ENCODE data around the gene MTM1.

MTM1 gene

DNA sequence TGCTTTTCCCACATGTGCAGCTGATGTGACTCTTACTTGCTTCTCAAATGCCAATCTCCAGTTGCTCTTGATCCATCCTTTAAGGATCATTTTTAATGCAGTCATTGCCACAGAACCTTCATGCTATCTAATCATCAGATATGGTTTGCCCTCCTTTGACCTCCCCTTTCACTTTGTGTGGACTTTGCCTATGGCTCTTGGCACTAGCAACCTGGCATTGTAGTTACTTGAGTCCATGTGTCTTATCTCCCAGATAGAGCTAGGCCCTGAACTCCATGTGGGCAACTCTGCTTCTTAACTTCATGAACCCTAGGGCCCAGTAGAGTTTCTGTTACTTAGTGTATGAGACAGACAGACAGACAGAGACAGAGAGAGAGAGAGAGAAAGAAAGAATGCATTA lies 41.6 kb downstream of the MTM1 start:
- no peak for DNase-seq

DNA sequence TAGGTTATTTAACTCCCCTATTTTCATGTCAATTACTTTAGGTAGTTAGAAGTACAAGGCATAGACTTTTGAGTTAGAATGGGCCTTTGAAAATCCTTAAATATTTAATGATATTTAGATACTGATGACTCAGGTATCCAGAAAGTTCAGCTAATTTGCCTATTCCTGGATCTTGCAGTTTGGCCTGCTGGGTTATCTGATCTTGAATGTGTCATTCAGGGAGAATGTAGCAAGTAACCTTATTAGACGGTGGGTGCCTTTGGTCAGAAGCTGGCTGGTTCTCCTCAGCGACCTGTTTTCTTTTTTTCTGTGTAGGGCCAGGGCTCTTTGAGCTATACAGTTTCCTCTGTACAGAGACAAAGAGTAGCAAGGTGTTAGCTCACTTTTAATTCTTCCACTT lies 42.0 kb downstream of the MTM1 start:
- DNase-seq, result no peak

GRCh38 chrX:150615356-150615755 lies 46.9 kb downstream of the MTM1 start:
- no peak for DNase-seq

DNA sequence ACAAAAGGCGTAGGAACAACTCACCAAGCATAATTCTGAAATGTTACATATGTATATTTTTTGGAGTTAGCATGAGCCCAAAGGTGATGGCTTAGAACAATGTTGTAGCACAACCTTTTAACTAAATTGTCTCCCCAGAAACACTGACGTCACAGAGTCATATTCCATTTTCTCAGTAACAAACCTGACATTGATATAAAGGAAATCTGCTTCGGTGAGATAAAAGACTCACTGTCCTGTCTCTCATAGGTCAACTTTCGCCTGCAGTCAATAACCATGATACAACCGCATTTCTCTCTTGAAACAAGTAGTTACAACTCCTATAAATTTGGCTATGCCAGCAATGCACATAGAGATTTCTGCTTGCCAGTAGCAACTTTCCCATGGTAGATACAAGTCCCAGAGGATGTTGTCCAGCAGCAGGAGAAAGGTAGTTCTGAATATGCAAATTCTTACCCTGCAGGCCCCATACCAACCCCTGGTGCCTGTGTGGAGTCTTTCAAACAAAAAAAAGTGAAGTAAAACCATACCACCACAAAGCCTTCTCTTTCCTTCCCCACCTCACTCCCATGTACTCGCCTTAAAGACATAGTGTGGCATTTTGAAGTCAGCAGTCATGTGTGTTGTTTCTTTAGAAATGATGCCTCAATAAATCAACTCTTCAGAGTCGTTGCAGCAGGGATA lies 47.9 kb downstream of the MTM1 start:
- no peak for DNase-seq

DNA sequence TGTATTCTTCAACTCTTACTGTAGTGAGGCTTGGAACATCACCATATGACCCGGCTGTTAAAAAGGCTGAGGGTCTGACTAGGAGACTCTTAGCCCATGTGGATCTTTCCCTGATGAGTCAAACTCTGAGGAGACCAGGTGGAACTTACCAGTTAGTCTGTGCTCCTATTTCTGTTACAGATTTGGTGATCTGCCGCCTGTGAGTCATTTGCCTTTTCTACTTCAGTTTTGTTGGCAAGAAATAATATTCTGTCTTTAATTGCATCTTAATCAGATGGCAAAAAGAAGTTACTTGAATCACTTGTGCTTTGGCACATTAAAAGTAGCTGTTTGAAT lies 48.4 kb downstream of the MTM1 start:
- DNase-seq, result no peak

- no peak for DNase-seq
Observed at GRCh38 chrX:150621652-150622051, 53.2 kb downstream of the MTM1 start.

- DNase-seq, result no peak
Observed at GRCh38 chrX:150623583-150623982, 55.2 kb downstream of the MTM1 start.

DNA sequence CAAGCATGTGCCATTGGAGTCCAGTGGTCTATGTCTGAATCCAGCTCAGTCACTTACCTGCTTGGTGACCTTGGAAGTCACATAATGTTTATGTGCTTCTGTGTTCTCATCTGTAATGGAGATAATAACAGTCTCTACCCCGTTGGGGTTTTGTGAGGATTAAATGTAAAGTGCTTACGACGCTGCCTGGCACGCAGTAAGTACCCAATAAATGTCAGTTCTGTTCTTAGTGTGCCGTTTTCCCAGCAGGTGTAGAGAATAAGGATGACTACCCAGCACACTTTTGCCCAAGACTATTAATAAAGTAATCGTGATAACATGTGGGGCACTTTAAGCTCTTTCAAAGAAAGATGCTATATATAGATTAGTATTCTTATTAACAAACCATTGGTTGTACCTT lies 56.7 kb downstream of the MTM1 start:
- DNase-seq, result no peak

GRCh38 chrX:150625875-150626274 lies 57.5 kb downstream of the MTM1 start:
- no peak for DNase-seq

GRCh38 chrX:150627957-150628356 lies 59.5 kb downstream of the MTM1 start:
- no peak for DNase-seq

GRCh38 chrX:150635952-150636351 lies 67.5 kb downstream of the MTM1 start:
- DNase-seq, result no peak

DNA sequence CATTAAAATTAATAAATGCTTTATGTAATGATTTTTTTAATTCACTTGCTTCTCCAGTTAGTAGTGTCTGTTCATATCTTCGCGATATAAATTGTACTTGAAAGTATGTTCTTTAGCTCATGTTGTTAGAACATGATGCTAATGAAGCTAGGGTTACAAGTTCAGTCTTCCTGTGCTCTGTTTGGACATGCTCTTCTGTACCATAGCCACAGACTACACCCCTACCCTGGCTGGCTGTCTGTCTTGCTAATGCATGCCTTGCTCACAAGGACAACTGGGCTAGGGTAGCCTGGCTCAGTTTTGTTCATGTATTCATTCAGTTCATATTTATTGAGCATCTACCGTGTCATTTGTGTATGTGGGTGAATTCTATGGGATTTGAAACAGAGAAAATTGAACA lies 74.0 kb downstream of the MTM1 start:
- no peak for DNase-seq

DNA sequence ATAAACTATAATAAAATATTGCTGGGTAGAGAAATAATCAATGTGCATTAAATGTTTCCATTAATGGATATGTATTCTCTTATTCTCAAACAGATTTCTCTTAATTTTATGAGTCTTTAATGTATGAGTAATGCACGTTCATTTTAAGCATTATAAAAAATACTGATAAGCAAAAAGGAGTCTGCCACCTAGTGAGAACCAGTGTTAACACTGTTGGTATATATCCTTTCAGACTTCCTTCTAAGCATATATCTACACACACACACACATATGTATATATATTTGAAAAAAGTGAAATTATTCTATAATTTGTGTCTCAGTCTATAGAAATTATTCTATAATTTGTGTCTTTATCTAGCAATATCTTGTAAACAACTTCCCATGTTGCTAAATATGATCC lies 74.8 kb downstream of the MTM1 start:
- DNase-seq, result no peak

DNA sequence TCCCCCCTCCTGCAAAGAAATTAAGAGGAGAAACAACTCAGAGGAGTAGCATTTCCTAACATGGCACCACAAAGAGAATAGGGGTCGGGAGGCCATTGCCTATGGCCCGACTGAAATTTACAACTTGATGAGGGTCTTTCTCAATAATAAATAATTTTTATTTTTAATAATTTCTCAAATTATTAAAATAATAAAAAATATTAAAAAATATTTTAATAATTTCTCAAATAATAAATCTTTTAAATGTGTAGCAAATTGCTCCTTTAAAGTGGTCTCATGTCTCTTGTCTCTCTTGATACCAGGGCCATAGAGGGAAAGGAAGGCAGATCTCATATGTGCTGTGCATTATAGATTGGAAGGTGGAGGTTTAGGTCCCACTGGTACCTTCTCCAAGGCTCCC lies 75.5 kb downstream of the MTM1 start:
- DNase-seq, result no peak

- DNase-seq, result no peak
Observed at GRCh38 chrX:150644422-150644821, 76.0 kb downstream of the MTM1 start.

DNA sequence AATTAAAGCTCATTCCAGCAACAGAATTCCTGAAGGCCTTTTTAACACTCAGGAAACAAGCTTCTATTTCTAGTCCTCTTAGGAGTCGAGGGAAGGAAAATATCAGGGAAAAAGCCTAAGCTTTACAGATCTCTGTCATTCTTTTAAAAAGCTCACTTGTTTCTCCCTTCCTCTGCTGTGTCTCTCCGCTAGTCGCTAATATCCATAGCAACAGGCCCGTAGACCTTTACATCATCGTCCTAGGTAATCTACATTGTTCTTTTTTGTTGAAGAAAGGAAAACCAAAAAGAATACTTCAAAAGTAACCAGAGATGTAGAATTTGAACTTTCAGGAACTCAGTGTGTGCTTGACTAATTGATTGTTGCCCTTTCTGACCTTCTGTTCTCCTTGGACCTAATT lies 78.9 kb downstream of the MTM1 start:
- DNase-seq, result no peak

DNA sequence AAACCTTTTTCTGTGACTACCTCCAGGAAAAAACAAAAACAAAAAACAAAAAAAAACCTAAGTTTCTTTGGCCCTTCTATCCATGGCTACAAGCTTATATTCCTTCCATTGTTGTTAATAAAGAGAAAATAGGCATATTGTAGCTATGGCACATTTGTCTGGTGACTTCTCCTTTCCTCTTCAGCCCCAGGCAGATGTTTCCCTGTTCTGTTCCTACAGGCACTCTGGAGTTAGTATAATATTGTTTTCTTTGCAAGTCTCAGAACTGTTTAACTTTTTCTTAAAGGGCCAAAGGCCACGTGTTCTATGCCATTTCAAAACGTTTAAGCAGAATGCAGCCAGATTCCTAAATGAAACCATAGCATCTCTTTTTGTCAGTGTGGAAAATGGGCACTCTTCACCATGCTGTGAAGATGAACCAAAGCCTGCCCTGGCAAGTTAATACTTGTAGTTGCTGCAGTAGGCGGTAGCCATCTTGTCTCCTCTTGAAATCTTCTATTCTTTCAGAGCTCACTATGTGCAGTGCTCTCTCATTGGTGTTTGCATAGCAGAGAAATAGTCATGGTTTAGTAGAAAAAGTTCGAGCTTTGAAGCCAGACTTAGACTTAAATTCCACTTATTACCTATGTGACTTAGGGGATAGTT lies 80.0 kb downstream of the MTM1 start:
- DNase-seq, result no peak

GRCh38 chrX:150649096-150649870 lies 80.9 kb downstream of the MTM1 start:
- no peak for DNase-seq

- DNase-seq, result no peak
Observed at GRCh38 chrX:150651906-150652305, 83.5 kb downstream of the MTM1 start.

GRCh38 chrX:150655788-150656187 lies 87.4 kb downstream of the MTM1 start:
- no peak for DNase-seq

- no peak for DNase-seq
Observed at GRCh38 chrX:150663073-150663472, 94.7 kb downstream of the MTM1 start.

DNA sequence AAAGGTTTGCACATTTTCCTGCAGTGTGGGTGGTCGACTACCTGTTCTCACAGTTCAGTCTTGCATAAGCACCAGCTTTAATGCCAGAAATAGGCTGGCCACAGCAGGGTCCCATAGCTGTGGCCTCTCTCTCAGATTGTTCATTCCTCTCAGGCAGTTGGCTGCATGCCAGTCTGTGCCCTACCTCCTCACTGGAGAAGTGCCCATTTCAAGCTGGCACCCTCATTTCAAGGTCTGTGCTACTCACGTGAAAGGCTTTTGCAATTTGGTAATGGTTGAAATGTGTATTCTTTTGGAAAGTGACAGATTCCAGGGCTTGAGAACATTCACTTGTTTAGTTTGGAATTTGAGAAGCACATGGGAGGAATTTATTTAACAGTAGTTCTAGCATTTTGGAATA lies 95.9 kb downstream of the MTM1 start:
- DNase-seq, result no peak

GRCh38 chrX:150676221-150676620 lies 107.8 kb downstream of the MTM1 start:
- no peak for DNase-seq

DNA sequence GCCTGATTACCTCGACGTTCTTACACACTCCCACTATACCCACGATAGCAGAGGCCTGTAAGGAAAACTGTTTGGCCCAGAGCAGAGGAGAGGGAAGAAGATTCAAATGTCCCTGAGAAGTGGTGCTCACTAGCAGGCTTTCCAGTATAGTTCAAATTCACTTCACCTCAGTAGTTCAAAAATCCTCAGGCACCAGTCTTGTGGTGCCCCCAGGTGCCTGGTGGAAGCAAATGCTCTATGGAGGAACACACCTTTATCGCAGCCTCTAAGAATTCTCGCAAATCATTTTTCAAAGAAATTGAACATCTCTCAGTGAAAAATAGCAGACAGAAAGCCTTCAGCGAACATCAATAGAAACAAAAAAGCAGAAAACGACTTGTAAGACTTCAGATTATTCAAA lies 112.6 kb downstream of the MTM1 start:
- DNase-seq, result no peak

Data from activated CD8-positive, alpha-beta memory T cell treated with anti-CD3 and anti-CD28 coated beads, Interleukin-2, amount 50 U/mL, for 48 hours (primary cell).